ENCODE results near the gene FECH. TPM values are rescaled to one million over a fixed set of nuclear protein-coding genes. Genes with fewer than 3 reads are reported as not detected.

FECH gene
- polyA plus RNA-seq, 5 donors: 21.9 to 42.3 (median 30.8) TPM

- DNase-seq: no peak
Measured at GRCh38 chr18:57584444-57584843, 2.1 kb downstream of the FECH start.

- DNase-seq: no peak
Measured at GRCh38 chr18:57583297-57583835, 3.1 kb downstream of the FECH start.

- no peak for DNase-seq
Measured at GRCh38 chr18:57581301-57581934, 5.1 kb downstream of the FECH start.

GRCh38 chr18:57579934-57580333, 6.6 kb downstream of the FECH start:
- no peak for DNase-seq

GRCh38 chr18:57576316-57576715, 10.2 kb downstream of the FECH start:
- no peak for DNase-seq

GRCh38 chr18:57575542-57575941, 11.0 kb downstream of the FECH start:
- no peak for DNase-seq

GRCh38 chr18:57574866-57575265, 11.6 kb downstream of the FECH start:
- no peak for DNase-seq

- DNase-seq: no peak
Measured at GRCh38 chr18:57570162-57570561, 16.3 kb downstream of the FECH start.

GRCh38 chr18:57569133-57569532, 17.4 kb downstream of the FECH start:
- DNase-seq: no peak

- peak; percentile 14 to 40 for DNase-seq
Measured at GRCh38 chr18:57561728-57562423, 24.6 kb downstream of the FECH start.

- DNase-seq: no peak
Measured at GRCh38 chr18:57561261-57561660, 25.2 kb downstream of the FECH start.

- no peak for DNase-seq
Measured at GRCh38 chr18:57559314-57559713, 27.2 kb downstream of the FECH start.

GRCh38 chr18:57555134-57555533, 31.4 kb downstream of the FECH start:
- DNase-seq: no peak

GRCh38 chr18:57550510-57550909, 36.0 kb downstream of the FECH start:
- no peak for DNase-seq

- DNase-seq: no peak
Measured at GRCh38 chr18:57547260-57547659, 39.2 kb downstream of the FECH start.

GRCh38 chr18:57544936-57545660, 41.4 kb downstream of the FECH start:
- no peak for DNase-seq

GRCh38 chr18:57543560-57543959, 42.9 kb downstream of the FECH start:
- no peak for DNase-seq

GRCh38 chr18:57542812-57543427, 43.6 kb downstream of the FECH start:
- DNase-seq: no peak

GRCh38 chr18:57542126-57542525, 44.4 kb downstream of the FECH start:
- DNase-seq: no peak

GRCh38 chr18:57539702-57540101, 46.8 kb downstream of the FECH start:
- DNase-seq: no peak

- DNase-seq: no peak
Measured at GRCh38 chr18:57538614-57539013, 47.9 kb downstream of the FECH start.

GRCh38 chr18:57534511-57534909, 52.0 kb downstream of the FECH start:
- DNase-seq: no peak
